Adrenal gland (tissue), 12 donors: ENCODE measurements around the gene RAB25. TPM values are rescaled to one million over a fixed set of nuclear protein-coding genes. Genes with fewer than 3 reads are reported as not detected.
A peak's percentile ranks its signal among the peaks of the same experiment; 100 is the strongest.

Experiments used
- DNase-seq, 7 donors: peaks; one replicate each; pipeline ENCODE4 v3.0.0-alpha.2; 2019 to 2020
- H3K27ac ChIP-seq, 5 donors: fragments of 200-600 bp; sonication (generic) in 4 of 5; 1 replicate in 3 of 5; 2 replicates in 2 of 5; pipeline versions ENCODE4 v1.5.1 to v1.8.0; 2016 to 2020; ENCODE audit warnings: mild to moderate bottlenecking in 1 of 5
- H3K27me3 ChIP-seq: fragments of 200-600 bp; 2 replicates; pipeline ENCODE4 v1.8.0; 2021
- H3K36me3 ChIP-seq, 2 donors: fragments of 200-600 bp; replicated peaks in 1 of 2; 1 replicate in 1 of 2; 2 replicates in 1 of 2; pipeline versions ENCODE4 v1.5.1 to v1.8.0; 2018 to 2022
- H3K4me1 ChIP-seq, 2 donors: fragments of 200-600 bp; replicated peaks in 1 of 2; 1 replicate in 1 of 2; 2 replicates in 1 of 2; pipeline versions ENCODE4 v1.5.1 to v1.8.0; 2018 to 2021
- H3K4me3 ChIP-seq, 4 donors: fragments of 200-600 bp; sonication (generic) in 3 of 4; one replicate each; pipeline ENCODE4 v1.5.1; 2016 to 2018
- H3K9me3 ChIP-seq, 3 donors: fragments of 200-600 bp; sonication (generic) in 1 of 3; replicated peaks in 1 of 3; 1 replicate in 2 of 3; 2 replicates in 1 of 3; pipeline versions ENCODE4 v1.5.1 to v1.8.0; 2016 to 2021
- CTCF ChIP-seq, 6 experiments: fragments of 450-650 bp in 4 of 6; fragments of 200-600 bp in 2 of 6; sonication (generic) in 1 of 6; IDR thresholded peaks; 1 replicate in 5 of 6; 2 replicates in 1 of 6; pipeline versions ENCODE4 v1.5.1 to v1.8.0; 2016 to 2021; ENCODE audit warnings: antibody characterized with exemption in 6 of 6, mild to moderate bottlenecking in 2 of 6, moderate library complexity in 1 of 6
- POLR2A ChIP-seq, 2 donors: fragments of 450-650 bp; IDR thresholded peaks; one replicate each; pipeline ENCODE4 v1.6.1; 2017; ENCODE audit warnings: antibody characterized with exemption in 2 of 2, mild to moderate bottlenecking in 2 of 2, moderate library complexity in 1 of 2
- WGBS, 4 donors: extraction: QIAGEN DNeasy Blood & Tissue Kit in 2 of 4; methylation state at CpG; one replicate each; pipeline versions ENCODE4 v1.1.5 to v1.1.7; 2013 to 2017; 5-methylcytosine and 5-hydroxymethylcytosine counted together
- intact Hi-C, 2 donors: fragments of 100-400 bp; cut with DNase I; formaldehyde crosslinking; loops; one replicate each; pipeline versions ENCODE4 v1.14.1 to v1.15.0; 2022 to 2023
- polyA plus RNA-seq, 3 donors: library from polyadenylated mRNA; stranded (reverse); fragments of 200-250 nt in 2 of 3; fragments of 350-450 nt in 1 of 3; fragmentation: Illumina TruSeq in 1 of 3; extraction: RNeasy Lipid Tissue Mini Kit (QIAGEN cat#74804) in 1 of 3; gene quantifications; one replicate each; pipeline ENCODE4 v1.2.3, GENCODE V29; 2013 to 2014
- total RNA-seq, 9 donors: library from RNA; depleted of rRNA in 4 of 9; stranded (reverse); fragments of >200 nt in 4 of 9; fragments of 120-200 nt in 1 of 9; fragmentation: NEBNext Ultra II Directional in 1 of 9; extraction: Animal tissue kit (Norgen Biotek cat#: 25700) in 1 of 9; gene quantifications; one replicate each; pipeline versions ENCODE4 v1.1.0 to v1.2.4, GENCODE V29; 2013 to 2023
- donor health status: healthy with polysubstance abuse.
- donor health status: Bipolar disorder and iron deficiency.
- donor health status: DM: yes; HTN: yes; CAD: no.
- donor health status: DM: no; HTN: no; CAD: no.
- donor health status: DM: no; HTN: no; CAD: no.
- donor health status: DM: yes; HTN: yes; CAD: no.

RAB25 gene
- total and polyA plus RNA-seq, 12 donors: 0.17 to 0.48 (median 0.38) TPM; not detected in 9

DNA sequence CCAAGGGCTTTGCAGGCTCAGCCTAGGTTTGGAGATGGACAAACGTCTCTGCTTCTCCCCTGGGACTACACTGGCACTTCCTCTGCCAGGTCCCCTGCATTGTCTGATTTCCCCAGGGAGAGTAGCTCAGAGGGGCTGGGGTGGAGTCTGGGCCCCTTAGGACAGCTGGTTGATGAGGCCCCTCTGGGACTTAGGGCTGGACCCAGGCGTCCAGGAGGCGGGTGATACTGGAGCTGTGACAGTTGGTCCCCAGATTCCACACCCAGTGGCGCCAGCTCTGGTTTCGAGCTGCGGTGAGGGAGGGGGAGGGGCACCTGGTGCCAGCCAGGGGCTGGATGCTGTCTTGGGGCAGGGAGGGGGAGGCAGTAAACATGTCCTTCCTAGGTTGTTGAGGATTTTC lies 28.7 kb downstream of the RAB25 start:
- Histone ChIP-seq H3K9me3 (no peaks in the 10 kb centered on the region), H3K4me1 (peaks cover 0 to 17% of the 10 kb centered on the region in 2 donors), H3K27ac (peak overlapping the region in 2 of 5 donors; percentile 34 to 58), H3K27me3 (no peaks in the 10 kb centered on the region), H3K4me3 (no peak overlapping the region), H3K36me3 (no peaks in the 10 kb centered on the region)
- TF ChIP-seq CTCF (IDR thresholded peaks at IDR 0.05) (no peak), POLR2A (IDR thresholded peaks at IDR 0.05) (no peak)
- intact Hi-C loops: loop anchor here in 1 of 2 donors (5.0 kb wide), 1 partner anchor 138 kb away; no protein-coding TSS in a partner anchor
- no peak for DNase-seq
- 10 to 75% (median 61%) methylated on average over 2 to 6 of the region's 6 CpGs for WGBS, 4 donors

DNA sequence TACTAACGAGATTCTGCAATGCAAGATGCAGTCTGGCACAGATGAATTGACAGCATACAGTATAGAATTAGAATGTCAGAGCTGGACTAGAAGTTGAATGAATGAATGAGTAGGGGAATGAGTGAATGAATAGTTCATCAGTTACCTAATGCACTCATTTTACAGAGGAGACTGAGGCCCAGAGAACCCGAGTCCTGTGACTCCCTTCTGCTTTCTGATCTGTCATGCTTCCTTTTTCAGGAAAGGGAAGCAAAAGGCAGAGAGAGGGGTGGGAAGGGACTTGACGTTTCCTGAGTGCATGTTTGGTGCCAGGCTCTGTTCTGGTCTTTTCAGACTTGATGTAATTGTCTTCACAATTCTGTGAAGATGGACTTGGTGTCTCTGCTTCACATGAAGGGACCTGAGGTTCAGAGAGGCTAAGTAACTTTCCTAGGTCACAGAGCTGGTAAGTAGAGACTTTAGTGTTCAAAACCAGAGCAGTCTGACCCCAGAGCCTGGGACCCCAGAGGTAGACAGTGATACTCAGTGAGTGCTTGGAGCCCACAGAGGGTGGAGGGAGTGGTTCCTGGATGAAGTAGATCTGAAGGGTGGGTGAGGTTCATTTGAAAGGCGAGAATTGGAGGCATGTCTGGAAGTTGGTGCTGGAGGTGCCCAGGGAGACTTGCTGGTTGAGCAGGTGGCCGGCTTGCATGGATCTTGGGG lies 29.3 kb downstream of the RAB25 start:
- H3K9me3 ChIP-seq: no peaks in the 10 kb centered on the region
- peaks cover 0 to 17% of the 10 kb centered on the region in 2 donors for H3K4me1 ChIP-seq
- H3K4me3 ChIP-seq: no peak overlapping the region
- intact Hi-C loops: loop anchor here in 1 of 2 donors (5.0 kb wide), 1 partner anchor 137 kb away; no protein-coding TSS in a partner anchor
- 29 to 33% (median 32%) methylated on average over 5 of the region's 5 CpGs for WGBS, 4 donors
- H3K36me3 ChIP-seq: no peaks in the 10 kb centered on the region
- no peaks in the 10 kb centered on the region for H3K27me3 ChIP-seq
- H3K27ac ChIP-seq: peak overlapping the region in 2 of 5 donors; percentile 34 to 58
- TF ChIP-seq CTCF (IDR thresholded peaks at IDR 0.05) (no peak), POLR2A (IDR thresholded peaks at IDR 0.05) (no peak)
- peak in 1 of 7 donors; percentile 33 for DNase-seq

- DNase-seq: peak; percentile 77 to 95 (median 88)
- H3K4me3 ChIP-seq: no peak overlapping the region
- 0 to 38% (median 31%) methylated on average over 2 to 14 of the region's 14 CpGs for WGBS, 4 donors
- intact Hi-C loops: loop anchor here in 1 of 2 donors (5.0 kb wide), 1 partner anchor 136 kb away; no protein-coding TSS in a partner anchor
- no peaks in the 10 kb centered on the region for H3K36me3 ChIP-seq
- no peaks in the 10 kb centered on the region for H3K9me3 ChIP-seq
- H3K4me1 ChIP-seq: peaks cover 0 to 16% of the 10 kb centered on the region in 2 donors
- peak; percentile 78 to 88 (median 84) for TF ChIP-seq CTCF (IDR thresholded peaks at IDR 0.05)
- TF ChIP-seq POLR2A (IDR thresholded peaks at IDR 0.05): no peak
- H3K27ac ChIP-seq: peak overlapping the region in 1 of 5 donors; percentile 21
- H3K27me3 ChIP-seq: no peaks in the 10 kb centered on the region
Measured at GRCh38 chr1:156090840-156091188, 29.9 kb downstream of the RAB25 start.

DNA sequence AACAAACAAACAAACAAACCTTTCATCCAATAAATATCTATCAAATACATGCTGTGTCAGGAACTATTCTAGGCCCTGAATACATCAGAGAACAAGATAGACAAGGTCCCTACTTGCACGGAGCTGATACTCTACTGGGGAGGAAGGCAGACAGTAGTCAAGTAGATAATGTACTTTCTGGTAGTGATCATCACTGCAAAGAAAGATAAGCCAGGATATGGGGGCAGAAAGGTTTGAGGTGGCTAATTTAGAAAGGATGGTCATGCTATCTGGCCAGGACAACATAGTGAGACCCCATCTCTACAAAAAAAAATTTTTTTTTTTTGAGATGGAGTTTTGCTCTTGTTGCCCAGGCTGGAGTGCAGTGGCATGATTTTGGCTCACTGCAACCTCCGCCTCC lies 30.6 kb downstream of the RAB25 start:
- H3K27ac ChIP-seq: no peak overlapping the region
- no peak for TF ChIP-seq CTCF (IDR thresholded peaks at IDR 0.05)
- TF ChIP-seq POLR2A (IDR thresholded peaks at IDR 0.05): no peak
- intact Hi-C loops: loop anchor here in 1 of 2 donors (5.0 kb wide), 1 partner anchor 136 kb away; no protein-coding TSS in a partner anchor
- H3K4me1 ChIP-seq: peaks cover 3 to 16% of the 10 kb centered on the region in 2 donors
- no peaks in the 10 kb centered on the region for H3K27me3 ChIP-seq
- no peaks in the 10 kb centered on the region for H3K9me3 ChIP-seq
- no peaks in the 10 kb centered on the region for H3K36me3 ChIP-seq
- DNase-seq: no peak
- 60 to 75% (median 66%) methylated on average over 2 of the region's 2 CpGs for WGBS, 4 donors
- H3K4me3 ChIP-seq: no peak overlapping the region
